AG09309 (cell line): ENCODE measurements around the gene SLC25A42.

Experiments used
- DNase-seq: peaks from one replicate; pipeline ENCODE4 v3.0.0-alpha.2; 2010; ENCODE audit warnings: low read depth
- H3K4me3 ChIP-seq: 2 replicates; pipeline ENCODE4 v1.5.1; 2011; ENCODE audit warnings: mild to moderate bottlenecking, low read depth, low read length, moderate library complexity; ENCODE audit not compliant: control insufficient read depth
- CTCF ChIP-seq: IDR thresholded peaks from 2 replicates; pipeline ENCODE4 v1.5.1; 2011; ENCODE audit warnings: mild to moderate bottlenecking, low read depth, low read length, inconsistent platforms; ENCODE audit not compliant: insufficient read depth, control insufficient read depth; ENCODE audit errors: missing control alignments

The SLC25A42 gene

DNA sequence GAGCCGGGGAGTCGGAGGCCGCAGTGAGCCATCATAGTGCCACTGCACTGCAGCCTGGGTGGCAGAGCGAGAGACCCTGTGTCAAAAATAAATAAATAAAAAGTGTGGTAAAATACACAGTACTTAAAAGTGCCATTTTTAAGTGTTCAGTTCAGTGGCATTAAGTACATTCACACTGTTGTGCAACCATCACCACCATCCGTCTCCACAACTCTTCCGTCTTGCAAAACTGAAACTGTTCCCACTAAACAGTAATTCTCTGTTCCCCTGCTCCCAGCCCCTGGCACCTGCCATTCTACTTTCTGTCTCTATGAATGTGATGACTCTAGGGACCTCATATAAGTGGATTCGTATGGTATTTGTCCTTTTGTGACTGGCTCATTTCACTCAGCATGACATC, 13.3 kb downstream of the SLC25A42 start:
- no peak for DNase-seq
- TF ChIP-seq CTCF: no peak
- no peak overlapping the region for H3K4me3 ChIP-seq

DNA sequence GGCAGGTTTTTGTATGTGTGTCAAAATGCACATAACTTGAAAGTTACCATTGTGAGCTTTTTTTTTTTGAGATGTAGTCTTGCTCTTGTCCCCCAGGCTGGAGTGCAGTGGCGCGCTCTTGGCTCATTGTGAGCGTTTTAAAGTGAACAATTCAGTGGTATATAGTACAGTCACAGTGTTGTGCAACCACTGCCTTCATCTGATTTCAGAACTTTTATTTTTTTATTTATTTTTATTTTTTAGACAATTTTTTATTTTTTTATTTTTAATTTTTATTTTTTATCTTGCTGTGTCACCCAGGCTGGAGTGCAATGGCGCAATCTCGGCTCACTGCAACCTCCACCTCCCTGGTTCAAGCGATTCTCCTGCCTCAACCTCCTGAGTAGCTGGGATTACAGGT, 15.0 kb downstream of the SLC25A42 start:
- no peak for TF ChIP-seq CTCF
- DNase-seq: no peak
- H3K4me3 ChIP-seq: no peak overlapping the region

GRCh38 chr19:19079571-19079970, 15.8 kb downstream of the SLC25A42 start:
- no peak for TF ChIP-seq CTCF
- H3K4me3 ChIP-seq: no peak overlapping the region
- no peak for DNase-seq

GRCh38 chr19:19081642-19082151, 17.9 kb downstream of the SLC25A42 start:
- DNase-seq: no peak
- TF ChIP-seq CTCF: no peak
- no peak overlapping the region for H3K4me3 ChIP-seq

DNA sequence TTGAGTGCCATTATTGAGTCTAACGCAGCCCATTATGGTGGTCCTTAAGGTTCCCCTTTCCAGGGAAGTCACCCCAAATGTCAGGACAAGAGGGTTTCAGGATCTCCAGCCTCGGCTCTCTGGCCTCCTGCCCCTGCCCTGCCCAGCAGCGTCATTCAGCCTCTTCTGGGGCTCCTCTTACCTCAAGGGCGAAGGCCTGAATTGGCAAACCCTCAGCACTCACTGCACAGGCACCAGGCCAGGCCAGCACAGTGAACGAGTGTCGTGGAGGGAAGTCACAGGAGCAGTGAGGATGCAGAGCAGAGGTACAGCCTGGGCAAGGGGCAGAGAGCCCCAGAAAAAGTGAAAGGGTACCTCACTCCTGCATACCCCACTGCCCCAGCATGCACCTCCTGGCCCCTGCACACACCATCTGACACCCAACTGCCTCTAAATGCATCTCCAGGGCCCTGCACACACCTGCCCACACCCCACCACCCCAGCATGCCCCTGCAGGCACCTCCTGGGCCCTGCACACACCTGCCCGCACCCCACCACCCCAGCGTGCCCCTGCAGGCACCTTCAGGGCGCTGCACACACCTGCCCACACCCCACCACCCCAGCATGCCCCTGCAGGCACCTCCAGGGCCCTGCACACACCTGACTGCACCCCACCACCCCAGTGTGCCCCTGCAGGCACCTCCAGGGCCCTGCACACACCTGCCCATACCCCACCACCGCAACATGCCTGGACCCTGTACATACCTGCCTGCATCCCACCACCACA, 19.8 kb downstream of the SLC25A42 start:
- TF ChIP-seq CTCF: no peak
- DNase-seq: no peak
- no peak overlapping the region for H3K4me3 ChIP-seq

- DNase-seq: no peak
- no peak overlapping the region for H3K4me3 ChIP-seq
- TF ChIP-seq CTCF: no peak
Observed at GRCh38 chr19:19087676-19088075, 23.9 kb downstream of the SLC25A42 start.
